HL-60/S4 treated with phorbol 12-myristate 13-acetate at 8.2 ng/mL for 4 days and 3 days (cell line): ENCODE results near the gene JPH3.

Experiments
- in situ Hi-C: fragments of 300-500 bp; cut with MboI; formaldehyde crosslinking; loops from 2 replicates; pipeline ENCODE4 v1.15.0; 2022; ENCODE audit warnings: low sequenced_read_pairs

JPH3 gene

GRCh38 chr16:87625241-87625797, 23.0 kb downstream of the JPH3 start:
- in situ Hi-C loops: no loop called here

GRCh38 chr16:87626401-87626800, 24.1 kb downstream of the JPH3 start:
- in situ Hi-C loops: no loop called here

- in situ Hi-C loops: no loop called here
Observed at GRCh38 chr16:87626905-87627304, 24.6 kb downstream of the JPH3 start.

GRCh38 chr16:87627542-87628245, 25.4 kb downstream of the JPH3 start:
- in situ Hi-C loops: no loop called here

- in situ Hi-C loops: no loop called here
Observed at GRCh38 chr16:87628246-87628923, 26.1 kb downstream of the JPH3 start.

- in situ Hi-C loops: no loop called here
Observed at GRCh38 chr16:87628940-87629339, 26.6 kb downstream of the JPH3 start.

GRCh38 chr16:87631067-87631466, 28.8 kb downstream of the JPH3 start:
- in situ Hi-C loops: no loop called here

GRCh38 chr16:87634411-87634810, 32.1 kb downstream of the JPH3 start:
- in situ Hi-C loops: no loop called here

GRCh38 chr16:87635541-87636049, 33.3 kb downstream of the JPH3 start:
- in situ Hi-C loops: no loop called here

GRCh38 chr16:87636050-87636684, 33.9 kb downstream of the JPH3 start:
- in situ Hi-C loops: no loop called here

GRCh38 chr16:87636741-87637140, 34.4 kb downstream of the JPH3 start:
- in situ Hi-C loops: no loop called here

- in situ Hi-C loops: no loop called here
Observed at GRCh38 chr16:87637357-87637756, 35.0 kb downstream of the JPH3 start.

GRCh38 chr16:87638736-87639135, 36.4 kb downstream of the JPH3 start:
- in situ Hi-C loops: no loop called here

GRCh38 chr16:87641721-87642120, 39.4 kb downstream of the JPH3 start:
- in situ Hi-C loops: no loop called here

- in situ Hi-C loops: no loop called here
Observed at GRCh38 chr16:87642491-87642890, 40.2 kb downstream of the JPH3 start.

- in situ Hi-C loops: no loop called here
Observed at GRCh38 chr16:87644186-87644585, 41.9 kb downstream of the JPH3 start.

GRCh38 chr16:87644596-87644995, 42.3 kb downstream of the JPH3 start:
- in situ Hi-C loops: no loop called here

GRCh38 chr16:87645802-87646201, 43.5 kb downstream of the JPH3 start:
- in situ Hi-C loops: no loop called here

GRCh38 chr16:87647431-87648185, 45.3 kb downstream of the JPH3 start:
- in situ Hi-C loops: no loop called here

- in situ Hi-C loops: no loop called here
Observed at GRCh38 chr16:87648236-87648635, 45.9 kb downstream of the JPH3 start.
